CD4-positive, alpha-beta T cell treated with Interleukin-10 for 1 hour (primary cell): ENCODE results near the gene COL3A1.

Experiments
- DNase-seq: peaks from one replicate; pipeline ENCODE4 v3.0.0-alpha.2; 2020

COL3A1 gene

DNA sequence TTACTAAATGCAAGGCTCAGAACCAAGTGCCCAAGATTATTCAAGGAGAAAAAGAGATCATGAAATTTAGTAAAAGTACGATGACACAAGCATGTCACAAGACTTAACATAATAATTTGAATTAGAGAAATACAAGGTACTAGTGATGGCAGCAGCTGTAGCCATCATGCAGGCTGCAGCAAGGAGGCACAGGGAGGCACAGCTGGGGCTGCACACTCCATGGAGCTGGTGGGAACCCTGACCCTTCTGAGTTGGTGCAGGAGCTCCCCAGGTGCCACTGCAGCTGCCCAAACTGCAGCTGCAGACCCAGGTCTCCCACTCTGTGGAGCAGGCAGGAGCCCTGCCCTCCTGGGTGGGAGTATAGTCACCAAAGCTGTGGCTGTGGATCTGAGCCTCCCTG lies 46.0 kb downstream of the COL3A1 start:
- DNase-seq = no peak

DNA sequence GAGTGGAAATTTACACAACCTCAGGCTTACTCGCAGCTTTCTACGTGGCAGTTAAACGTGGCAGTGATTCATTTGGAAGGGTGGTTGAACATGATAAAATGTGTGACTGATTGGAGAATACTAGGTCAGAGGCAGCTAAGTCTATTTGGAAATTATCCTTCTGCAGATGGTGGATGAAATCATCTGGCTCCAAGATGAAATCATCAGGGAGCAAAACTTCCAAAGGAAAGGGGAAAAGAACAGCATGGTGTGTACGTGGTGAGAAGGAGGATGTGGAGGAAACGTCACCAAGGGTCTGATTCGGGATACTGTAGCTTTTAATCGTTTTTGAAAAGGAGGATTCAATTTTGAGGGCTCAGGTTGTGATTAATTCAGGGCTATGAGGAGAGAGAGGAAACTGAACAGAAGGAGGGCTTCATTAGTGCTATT lies 47.9 kb downstream of the COL3A1 start:
- DNase-seq = no peak

DNA sequence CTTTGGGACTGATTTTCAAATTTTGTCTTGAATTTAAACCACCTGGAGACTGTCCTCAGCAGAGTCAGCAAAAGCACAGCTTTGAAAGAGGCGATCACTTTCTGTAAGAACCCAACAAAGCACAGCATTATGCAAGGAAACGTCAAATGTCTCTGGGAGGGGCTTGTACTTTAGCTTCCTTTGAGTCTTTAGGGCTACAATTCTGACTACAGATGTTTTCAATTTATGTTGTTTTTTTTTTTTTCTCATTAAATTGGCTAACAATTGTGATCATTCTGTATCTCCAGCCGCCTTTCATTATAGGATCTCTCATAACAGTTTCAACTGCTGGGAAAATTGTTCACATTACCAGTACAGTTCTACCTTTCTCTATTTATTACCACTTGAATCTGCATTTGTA lies 48.3 kb downstream of the COL3A1 start:
- DNase-seq = no peak

DNA sequence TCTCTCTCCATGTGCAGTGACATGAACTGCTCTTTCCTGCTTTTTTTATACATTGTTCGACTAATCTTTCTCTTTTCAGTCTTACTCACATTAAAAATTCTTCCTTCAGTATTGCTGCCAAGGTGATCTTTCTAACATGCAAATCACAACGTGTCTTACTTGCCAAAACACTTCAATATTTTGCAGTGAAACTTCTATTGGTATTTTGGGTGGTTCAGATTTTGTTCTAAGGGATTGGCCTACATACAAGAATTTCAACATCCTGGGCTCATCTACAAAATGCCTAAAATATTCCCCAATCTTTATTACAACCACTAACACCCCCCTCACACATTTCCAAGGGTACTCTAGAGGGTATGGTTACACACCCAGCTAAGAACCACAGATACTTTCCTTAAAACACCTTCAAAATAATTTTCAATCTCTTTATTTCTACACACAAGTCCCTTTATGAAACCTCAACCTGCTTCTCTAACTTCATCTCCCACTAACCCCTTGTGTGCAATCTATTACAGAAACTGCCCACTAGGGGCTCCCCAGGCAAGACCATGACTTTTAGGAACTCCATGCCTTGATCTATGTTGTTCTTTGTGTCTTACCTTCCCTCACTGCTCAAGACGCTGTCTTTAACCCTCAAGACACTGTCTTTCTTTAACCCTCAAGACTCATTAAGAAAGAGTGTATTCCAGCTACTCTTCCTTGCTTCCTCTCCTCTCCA lies 50.9 kb downstream of the COL3A1 start:
- no peak for DNase-seq

DNA sequence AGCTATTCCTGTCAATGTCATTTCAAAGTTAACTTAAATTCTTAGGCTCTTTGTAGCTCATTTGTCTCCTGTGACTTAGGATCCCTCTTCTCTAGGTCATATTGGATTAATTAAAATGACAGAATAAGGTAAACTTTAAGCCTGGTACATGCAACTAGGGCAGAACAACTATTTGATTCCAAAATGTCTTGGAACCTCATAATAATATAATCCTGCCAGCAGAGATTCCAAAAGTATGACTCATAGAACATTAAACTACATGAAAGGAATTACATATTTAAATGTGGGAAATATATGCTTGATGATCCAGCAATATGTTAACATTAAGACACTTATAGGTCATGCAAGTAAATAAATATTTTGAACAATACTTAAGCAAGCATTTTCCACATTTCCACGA lies 63.3 kb downstream of the COL3A1 start:
- DNase-seq = no peak

DNA sequence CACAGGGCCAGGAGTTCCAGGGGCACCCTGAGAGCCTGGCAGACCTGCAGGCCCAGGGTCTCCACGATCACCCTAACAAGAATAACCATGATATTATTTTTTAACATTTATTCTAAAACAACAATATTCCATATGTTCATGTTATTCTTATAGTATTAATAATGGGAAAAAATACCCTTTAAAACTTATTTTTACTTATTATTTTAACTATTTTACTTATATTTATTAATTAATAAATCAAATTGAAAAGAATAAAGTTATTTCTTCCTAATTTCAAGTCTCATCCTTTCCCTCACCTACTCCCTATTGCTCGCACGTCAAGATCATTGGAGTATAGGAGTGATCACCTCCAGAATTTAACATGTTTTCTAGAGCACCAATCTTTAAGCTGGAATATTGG lies 71.7 kb downstream of the COL3A1 start:
- DNase-seq = no peak

DNA sequence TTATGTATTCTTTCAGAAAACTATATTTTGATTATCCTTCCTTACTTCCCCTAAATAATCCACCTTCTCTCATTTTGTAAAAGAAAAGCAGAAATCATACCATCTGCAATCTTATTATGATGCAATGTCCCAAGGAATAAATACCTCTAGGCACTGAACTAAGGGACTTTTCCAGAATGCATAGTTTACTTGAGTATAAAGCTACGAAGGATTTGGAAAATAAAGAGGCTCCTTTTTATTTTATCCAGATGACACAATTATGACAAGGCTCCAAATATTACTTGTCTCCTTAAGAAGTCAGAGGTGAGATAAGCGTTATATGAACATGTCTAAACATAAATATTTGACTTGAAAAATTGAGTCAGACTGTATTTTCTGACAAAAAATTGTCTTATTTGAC lies 72.1 kb downstream of the COL3A1 start:
- DNase-seq = no peak

DNA sequence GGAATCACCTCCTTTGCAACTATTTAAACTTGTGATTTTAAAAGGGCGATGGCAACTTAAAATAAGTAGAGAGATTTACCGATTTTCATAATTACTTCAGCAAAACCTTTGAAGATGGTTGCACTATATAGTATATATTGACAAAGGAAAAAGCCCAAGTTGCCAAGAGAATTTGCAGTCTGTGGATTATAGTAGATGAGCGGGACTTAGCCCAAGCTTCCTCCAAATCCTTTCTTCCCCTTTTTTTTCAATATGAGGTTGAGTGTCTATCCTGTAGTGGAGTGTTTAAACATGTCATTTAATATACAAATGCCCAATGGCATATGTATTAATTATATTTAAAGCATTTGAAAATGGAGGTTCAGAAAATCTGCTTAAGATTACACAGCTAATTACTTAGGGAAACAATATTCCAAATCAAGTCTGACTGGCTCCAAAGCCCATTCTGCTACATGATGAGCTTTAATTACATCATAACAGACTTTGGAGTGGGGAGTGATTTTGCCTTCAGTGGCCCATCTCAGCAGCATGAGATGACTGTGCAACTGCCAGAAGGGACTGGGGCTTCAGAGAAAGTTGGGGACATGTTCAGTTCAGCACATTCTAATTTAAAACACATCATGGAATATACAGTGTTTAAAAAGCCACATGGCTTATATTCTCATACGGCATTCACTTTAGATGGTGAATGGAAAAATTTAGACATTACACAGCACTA lies 73.2 kb downstream of the COL3A1 start:
- DNase-seq = no peak

DNA sequence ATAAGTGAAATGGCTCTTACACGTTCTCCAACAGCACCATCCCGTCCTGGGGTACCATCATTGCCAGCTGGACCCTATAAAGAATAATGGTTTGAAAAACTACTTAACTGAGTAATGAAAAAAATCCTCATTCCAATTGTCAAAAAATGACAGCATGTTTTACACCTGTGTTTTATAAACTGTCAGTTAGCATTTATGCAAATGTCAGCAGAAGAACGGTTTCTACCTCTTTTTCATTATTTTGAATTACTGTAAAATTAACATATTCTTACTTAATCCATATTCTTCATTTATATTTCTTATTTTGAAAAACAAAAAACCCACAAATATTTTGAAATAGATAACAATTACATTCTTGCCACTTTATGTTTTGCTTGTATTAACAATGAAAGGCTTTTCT lies 74.0 kb downstream of the COL3A1 start:
- no peak for DNase-seq

DNA sequence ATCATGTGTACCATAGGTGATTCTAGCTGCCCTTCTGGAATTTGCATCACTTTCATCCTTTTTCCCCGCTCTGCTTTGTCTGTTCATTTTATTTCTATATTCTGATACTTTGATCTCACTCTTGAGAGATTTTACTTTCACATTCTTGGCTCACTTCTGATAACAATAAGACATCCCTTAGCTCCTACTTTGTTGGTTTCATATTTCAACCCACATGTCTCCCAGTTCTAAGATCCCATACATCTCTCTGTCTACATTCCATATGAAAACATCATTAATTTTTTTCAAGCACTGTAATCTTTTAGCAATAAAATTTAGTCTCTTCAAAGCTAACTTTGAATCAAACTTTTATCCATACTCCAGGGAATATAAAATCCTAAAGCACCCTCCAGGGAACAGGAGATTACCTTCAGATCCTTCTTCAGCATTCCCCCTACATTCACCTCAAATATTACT lies 75.6 kb downstream of the COL3A1 start:
- DNase-seq = no peak

DNA sequence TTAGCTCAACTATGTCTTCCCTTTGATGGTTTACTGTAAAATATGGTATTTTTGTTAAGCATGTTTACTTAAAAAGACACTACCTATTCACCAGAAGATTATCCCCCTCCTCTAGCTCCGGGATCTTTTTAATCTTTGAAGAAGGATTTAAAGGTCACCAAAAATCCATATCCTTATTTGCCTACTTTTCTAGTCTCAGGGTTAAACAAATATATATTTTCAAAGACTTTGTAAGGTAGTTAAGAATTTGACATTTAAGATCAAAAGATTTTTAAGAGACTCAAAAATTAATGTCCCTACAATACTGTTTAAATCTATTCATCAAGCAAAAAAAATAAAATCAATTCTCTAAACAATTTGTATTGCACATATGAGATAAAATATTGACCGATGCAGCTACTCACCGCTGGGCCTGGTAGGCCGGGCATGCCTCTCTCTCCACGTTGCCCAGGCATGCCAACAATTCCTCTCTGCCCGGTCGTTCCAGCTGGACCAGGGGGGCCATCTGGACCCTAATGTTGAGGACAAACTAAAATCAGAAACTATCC lies 76.1 kb downstream of the COL3A1 start:
- no peak for DNase-seq

DNA sequence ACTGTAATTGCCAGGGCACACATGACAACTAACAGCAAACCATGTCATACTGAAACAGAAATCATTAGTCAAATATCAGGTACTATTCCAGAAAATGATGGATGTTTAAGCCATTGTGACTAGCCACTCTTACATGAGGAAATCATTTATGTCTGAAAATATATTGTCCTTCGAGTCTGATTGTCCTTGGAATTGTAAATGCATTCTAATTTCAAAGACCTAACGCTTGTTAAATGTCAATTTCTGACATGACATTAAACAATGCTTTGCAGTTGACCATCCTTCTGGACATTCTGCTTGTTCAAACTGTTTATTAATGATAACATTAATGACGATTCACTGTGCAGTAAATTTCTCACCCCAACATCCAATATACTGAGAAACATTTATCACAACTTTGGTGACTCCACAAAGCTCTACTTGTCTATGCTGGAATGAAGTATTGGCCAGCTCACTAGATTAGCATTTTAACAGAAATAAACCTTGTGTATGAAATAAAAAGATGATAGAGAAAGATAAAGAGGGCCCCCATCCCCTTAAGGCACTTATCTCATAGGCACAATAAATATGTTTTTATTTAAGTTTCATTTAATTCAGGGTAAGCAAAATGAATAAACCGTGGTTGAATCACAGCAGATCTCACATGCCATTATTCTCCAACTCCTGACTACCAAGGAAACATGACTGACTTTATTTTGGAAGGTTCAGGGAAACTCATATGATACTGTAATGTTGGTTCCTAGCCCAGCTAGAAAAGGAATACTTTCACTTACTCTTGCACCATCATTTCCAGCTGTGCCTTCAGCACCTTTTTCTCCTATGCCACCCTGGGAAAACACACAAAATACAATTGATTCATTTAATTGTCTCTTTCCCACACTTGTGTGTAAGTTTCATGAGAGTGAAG lies 82.3 kb downstream of the COL3A1 start:
- no peak for DNase-seq

DNA sequence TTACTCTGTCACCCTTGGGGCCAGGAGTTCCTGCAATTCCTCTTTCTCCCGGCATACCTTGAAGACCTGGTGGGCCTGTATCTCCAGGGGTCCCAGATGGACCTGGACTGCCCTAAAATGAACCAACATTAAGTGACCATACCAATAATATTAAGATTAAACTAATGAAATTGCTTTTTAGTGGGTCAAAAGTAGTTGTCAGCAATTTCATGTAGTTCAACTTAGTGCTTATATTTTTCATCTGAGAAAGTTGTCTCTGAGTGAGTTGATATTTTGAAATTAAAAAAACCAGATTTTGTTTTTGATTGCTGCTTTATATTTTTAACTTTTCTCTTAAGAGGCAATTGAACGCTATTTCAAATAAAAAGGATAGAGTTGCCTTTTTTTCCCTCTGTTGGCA lies 83.1 kb downstream of the COL3A1 start:
- DNase-seq = no peak

DNA sequence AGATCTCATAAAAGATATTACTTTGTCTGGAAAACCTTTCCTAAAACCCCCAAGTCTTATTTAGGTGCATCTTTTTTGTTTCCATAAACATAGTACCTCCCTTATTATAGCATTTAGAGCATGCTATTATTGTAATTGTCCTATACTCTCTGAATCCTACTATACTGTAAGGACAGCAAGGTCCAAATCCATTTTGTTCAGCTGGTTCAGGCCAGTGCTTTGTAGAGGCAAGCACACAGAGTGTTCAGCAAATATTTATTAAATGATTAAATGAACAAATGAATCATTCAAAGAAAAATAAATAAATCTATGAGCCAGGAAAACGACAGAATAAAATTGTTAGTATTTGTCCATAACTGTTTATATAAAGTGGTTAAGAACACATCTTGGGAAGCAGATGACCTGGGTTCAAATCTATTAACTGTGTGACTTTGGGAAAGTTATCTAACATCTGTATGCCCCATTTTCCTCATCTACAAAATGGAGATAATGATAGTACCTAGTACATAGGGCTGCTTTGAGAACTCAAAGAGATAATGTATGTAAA lies 86.0 kb downstream of the COL3A1 start:
- DNase-seq = no peak
